ENCODE data around the gene NSDHL.
"Not testable (repeated sequence)": the region's sequence is repeated elsewhere in the genome, so short reads cannot be mapped to it uniquely, and the experiment has no call there.

Gene NSDHL

GRCh38 chrX:152830312-152831305 lies at the start of gene NSDHL, which contains the start of gene CETN2:
Gene NSDHL, plus strand, starts transcription at chrX:152831063. Its CDS starts 15,262 bp downstream, at chrX:152846325.
Gene CETN2, minus strand, starts transcription at chrX:152830757. Its CDS starts 47 bp downstream, at chrX:152830710.
- DNase-seq, result peak; percentile 81

GRCh38 chrX:152787062-152787461 lies 43.8 kb upstream of the NSDHL start:
- DNase-seq, result not testable (repeated sequence)

- no peak for DNase-seq
Measured at GRCh38 chrX:152798945-152799344, 31.9 kb upstream of the NSDHL start.

GRCh38 chrX:152806035-152806434 lies 24.8 kb upstream of the NSDHL start:
- no peak for DNase-seq

GRCh38 chrX:152810403-152810802 lies 20.5 kb upstream of the NSDHL start:
- DNase-seq, result no peak

- DNase-seq, result no peak
Measured at GRCh38 chrX:152813206-152813605, 17.7 kb upstream of the NSDHL start.

GRCh38 chrX:152814048-152814447 lies 16.8 kb upstream of the NSDHL start:
- DNase-seq, result no peak

- DNase-seq, result no peak
Measured at GRCh38 chrX:152817078-152817764, 13.6 kb upstream of the NSDHL start.

- DNase-seq, result no peak
Measured at GRCh38 chrX:152818356-152818755, 12.5 kb upstream of the NSDHL start.

GRCh38 chrX:152819266-152819665 lies 11.6 kb upstream of the NSDHL start:
- DNase-seq, result no peak

- DNase-seq, result no peak
Measured at GRCh38 chrX:152819732-152820131, 11.1 kb upstream of the NSDHL start.

GRCh38 chrX:152821145-152821765 lies 9.6 kb upstream of the NSDHL start:
- no peak for DNase-seq

- no peak for DNase-seq
Measured at GRCh38 chrX:152822383-152823086, 8.3 kb upstream of the NSDHL start.

GRCh38 chrX:152823657-152824056 lies 7.2 kb upstream of the NSDHL start:
- no peak for DNase-seq

GRCh38 chrX:152824841-152825374 lies 6.0 kb upstream of the NSDHL start:
- no peak for DNase-seq

- DNase-seq, result no peak
Measured at GRCh38 chrX:152831391-152831790, 528 bp downstream of the NSDHL start.

GRCh38 chrX:152832520-152832919 lies 1.7 kb downstream of the NSDHL start:
- DNase-seq, result no peak

- no peak for DNase-seq
Measured at GRCh38 chrX:152833378-152833777, 2.5 kb downstream of the NSDHL start.

GRCh38 chrX:152835470-152835869 lies 4.6 kb downstream of the NSDHL start:
- DNase-seq, result not testable (repeated sequence)

GRCh38 chrX:152842772-152843338 lies 12.0 kb downstream of the NSDHL start:
- DNase-seq, result no peak

- DNase-seq, result no peak
Measured at GRCh38 chrX:152843852-152844251, 13.0 kb downstream of the NSDHL start.

GRCh38 chrX:152844256-152844655 lies 13.4 kb downstream of the NSDHL start:
- DNase-seq, result no peak

Measured in GF-D8 (cell line).